GM19351 (cell line): ENCODE measurements around the gene SBF1.
"Not testable (repeated sequence)": the region's sequence is repeated elsewhere in the genome, so short reads cannot be mapped to it uniquely, and the experiment has no call there.

Experiments
- ATAC-seq: cut with Tn5 transposase; IDR thresholded peaks from one replicate; pipeline ENCODE4 v1.9.1; 2021; ENCODE audit warnings: mild to moderate bottlenecking, moderate library complexity; ENCODE audit not compliant: unreplicated experiment

SBF1 gene

GRCh38 chr22:50474710-50475651 is at the start of gene SBF1:
TSS of gene SBF1 (minus strand) at chr22:50475035. CDS start at chr22:50474840, 195 bp downstream.
- peak; percentile 64 for ATAC-seq

GRCh38 chr22:50523806-50524675 is 49.2 kb upstream of the SBF1 start:
- ATAC-seq = no peak

- no peak for ATAC-seq
These were observed 48.6 kb upstream of the SBF1 start for GRCh38 chr22:50523458-50523805.

GRCh38 chr22:50522806-50523438 is 48.1 kb upstream of the SBF1 start:
- no peak for ATAC-seq

- ATAC-seq = no peak
These were observed 47.5 kb upstream of the SBF1 start for GRCh38 chr22:50522208-50522805.

GRCh38 chr22:50521710-50522109 is 46.9 kb upstream of the SBF1 start:
- ATAC-seq = no peak

GRCh38 chr22:50520826-50521453 is 46.1 kb upstream of the SBF1 start:
- no peak for ATAC-seq

- not testable (repeated sequence) for ATAC-seq
These were observed 45.3 kb upstream of the SBF1 start for GRCh38 chr22:50520184-50520583.

- no peak for ATAC-seq
These were observed 44.3 kb upstream of the SBF1 start for GRCh38 chr22:50519151-50519550.

GRCh38 chr22:50518606-50519005 is 43.8 kb upstream of the SBF1 start:
- no peak for ATAC-seq

GRCh38 chr22:50517495-50518260 is 42.8 kb upstream of the SBF1 start:
- no peak for ATAC-seq

- ATAC-seq = no peak
These were observed 42.1 kb upstream of the SBF1 start for GRCh38 chr22:50516891-50517290.

GRCh38 chr22:50516068-50516467 is 41.2 kb upstream of the SBF1 start:
- ATAC-seq = no peak

GRCh38 chr22:50513175-50513574 is 38.3 kb upstream of the SBF1 start:
- no peak for ATAC-seq

- no peak for ATAC-seq
These were observed 34.1 kb upstream of the SBF1 start for GRCh38 chr22:50508897-50509296.

GRCh38 chr22:50507991-50508884 is 33.4 kb upstream of the SBF1 start, which contains the start of gene NCAPH2:
TSS of gene NCAPH2 (plus strand) at chr22:50508224. CDS start at chr22:50508338, 114 bp downstream.
- peak; percentile 53 for ATAC-seq

- ATAC-seq = peak; percentile 74
These were observed 32.7 kb upstream of the SBF1 start, which contains the start of gene LMF2 for GRCh38 chr22:50507421-50507990. TSS of gene LMF2 (minus strand) at chr22:50507702. CDS start at chr22:50507675, 27 bp downstream.
